B cell (primary cell): Measurements from ENCODE around the gene AIFM2.

Experiments
- EZH2 ChIP-seq: IDR thresholded peaks from 2 replicates; pipeline ENCODE4 v1.6.1; 2012; ENCODE audit warnings: borderline replicate concordance, low read depth, mild to moderate bottlenecking, moderate library complexity, low read length; ENCODE audit not compliant: insufficient read depth, poor library complexity, severe bottlenecking
- TF ChIP-seq, protein P1 (sequence below): fragments of 200-600 bp; IDR thresholded peaks from one replicate; pipeline ENCODE4 v1.8.0; 2022; ENCODE audit warnings: antibody characterized with exemption, mild to moderate bottlenecking

- TF ChIP-seq, protein P1, sequence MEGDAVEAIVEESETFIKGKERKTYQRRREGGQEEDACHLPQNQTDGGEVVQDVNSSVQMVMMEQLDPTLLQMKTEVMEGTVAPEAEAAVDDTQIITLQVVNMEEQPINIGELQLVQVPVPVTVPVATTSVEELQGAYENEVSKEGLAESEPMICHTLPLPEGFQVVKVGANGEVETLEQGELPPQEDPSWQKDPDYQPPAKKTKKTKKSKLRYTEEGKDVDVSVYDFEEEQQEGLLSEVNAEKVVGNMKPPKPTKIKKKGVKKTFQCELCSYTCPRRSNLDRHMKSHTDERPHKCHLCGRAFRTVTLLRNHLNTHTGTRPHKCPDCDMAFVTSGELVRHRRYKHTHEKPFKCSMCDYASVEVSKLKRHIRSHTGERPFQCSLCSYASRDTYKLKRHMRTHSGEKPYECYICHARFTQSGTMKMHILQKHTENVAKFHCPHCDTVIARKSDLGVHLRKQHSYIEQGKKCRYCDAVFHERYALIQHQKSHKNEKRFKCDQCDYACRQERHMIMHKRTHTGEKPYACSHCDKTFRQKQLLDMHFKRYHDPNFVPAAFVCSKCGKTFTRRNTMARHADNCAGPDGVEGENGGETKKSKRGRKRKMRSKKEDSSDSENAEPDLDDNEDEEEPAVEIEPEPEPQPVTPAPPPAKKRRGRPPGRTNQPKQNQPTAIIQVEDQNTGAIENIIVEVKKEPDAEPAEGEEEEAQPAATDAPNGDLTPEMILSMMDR: no peak
- TF ChIP-seq EZH2: no peak
These were observed 11.2 kb downstream of the AIFM2 start for GRCh38 chr10:70121281-70121949.
